B cell (primary cell): Measurements from ENCODE around the gene SYT14.

Experiments used
- EZH2 ChIP-seq: IDR thresholded peaks from 2 replicates; pipeline ENCODE4 v1.6.1; 2012; ENCODE audit warnings: borderline replicate concordance, low read depth, mild to moderate bottlenecking, moderate library complexity, low read length; ENCODE audit not compliant: insufficient read depth, poor library complexity, severe bottlenecking
- TF ChIP-seq, protein P1 (sequence below): fragments of 200-600 bp; IDR thresholded peaks from one replicate; pipeline ENCODE4 v1.8.0; 2022; ENCODE audit warnings: antibody characterized with exemption, mild to moderate bottlenecking

DNA sequence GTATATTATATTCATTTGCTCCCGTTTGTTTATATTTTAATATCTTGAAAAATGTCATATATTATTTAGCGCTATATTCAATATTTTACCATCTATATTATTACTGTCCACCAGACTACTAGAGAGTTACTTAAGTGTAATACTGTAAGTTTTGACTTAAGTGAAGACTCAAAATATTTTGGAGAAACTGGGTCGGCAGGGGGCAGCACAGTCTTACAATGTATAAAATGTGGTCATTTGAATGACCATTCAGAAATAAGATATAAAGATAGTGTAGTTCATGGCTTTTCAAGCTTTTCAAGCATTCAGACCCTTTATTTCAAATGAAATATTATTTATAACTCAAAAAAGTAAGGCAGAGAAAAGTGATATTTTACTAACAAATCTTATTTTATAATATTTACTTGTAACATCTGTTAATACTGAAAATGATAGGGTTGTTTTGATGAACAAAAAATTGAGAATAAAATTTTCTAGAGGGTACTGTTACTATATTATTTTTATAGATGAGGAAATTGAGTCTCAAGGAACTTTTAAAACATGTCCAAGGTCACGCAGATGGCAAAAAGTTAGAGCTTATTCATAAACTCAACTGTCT is 205.5 kb downstream of the SYT14 start:
- TF ChIP-seq, protein P1, sequence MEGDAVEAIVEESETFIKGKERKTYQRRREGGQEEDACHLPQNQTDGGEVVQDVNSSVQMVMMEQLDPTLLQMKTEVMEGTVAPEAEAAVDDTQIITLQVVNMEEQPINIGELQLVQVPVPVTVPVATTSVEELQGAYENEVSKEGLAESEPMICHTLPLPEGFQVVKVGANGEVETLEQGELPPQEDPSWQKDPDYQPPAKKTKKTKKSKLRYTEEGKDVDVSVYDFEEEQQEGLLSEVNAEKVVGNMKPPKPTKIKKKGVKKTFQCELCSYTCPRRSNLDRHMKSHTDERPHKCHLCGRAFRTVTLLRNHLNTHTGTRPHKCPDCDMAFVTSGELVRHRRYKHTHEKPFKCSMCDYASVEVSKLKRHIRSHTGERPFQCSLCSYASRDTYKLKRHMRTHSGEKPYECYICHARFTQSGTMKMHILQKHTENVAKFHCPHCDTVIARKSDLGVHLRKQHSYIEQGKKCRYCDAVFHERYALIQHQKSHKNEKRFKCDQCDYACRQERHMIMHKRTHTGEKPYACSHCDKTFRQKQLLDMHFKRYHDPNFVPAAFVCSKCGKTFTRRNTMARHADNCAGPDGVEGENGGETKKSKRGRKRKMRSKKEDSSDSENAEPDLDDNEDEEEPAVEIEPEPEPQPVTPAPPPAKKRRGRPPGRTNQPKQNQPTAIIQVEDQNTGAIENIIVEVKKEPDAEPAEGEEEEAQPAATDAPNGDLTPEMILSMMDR: peak; percentile 69
- TF ChIP-seq EZH2: no peak
